Endothelial cell of umbilical vein (primary cell): ENCODE results near the gene MUTYH. TPM values are rescaled to one million over a fixed set of nuclear protein-coding genes. Genes with fewer than 3 reads are reported as not detected.

Experiments used
- BruUV-seq: library from RNA; stranded (reverse); fragments of 400-500 nt; replicated peaks from 2 replicates; lab custom pipeline; 2021; lab: Mats Ljungman, UMichigan
- CTCF ChIA-PET: fragments of 300-600, 350-600 bp; sonication (Branson Sonifier 250); formaldehyde crosslinking; loops from one replicate; lab custom pipeline; 2021; ENCODE audit warnings: antibody characterized with exemption, inconsistent platforms; lab: Charles Lee
- POLR2A ChIA-PET: fragments of 300-600, 350-600 bp; sonication (Branson Sonifier 250); formaldehyde crosslinking; loops from one replicate; lab custom pipeline; 2021; ENCODE audit warnings: antibody characterized with exemption, inconsistent platforms; lab: Charles Lee
- DNase-seq: peaks from one replicate; pipeline ENCODE4 v3.0.0-alpha.2; 2011; ENCODE audit warnings: low read depth, low spot score
- FAIRE-seq: peaks from 2 replicates; lab custom pipeline; 2011; peaks lifted over from hg19 to GRCh38; lab: Jason Lieb, UNC
- H2AFZ ChIP-seq: 2 replicates; pipeline ENCODE4 v1.6.0; 2012; ENCODE audit warnings: low read depth, low read length, control low read depth, inconsistent platforms
- H3K27ac ChIP-seq: 2 replicates; pipeline ENCODE4 v1.5.1; 2011; ENCODE audit warnings: low read depth, mild to moderate bottlenecking, control low read depth, low read length, moderate library complexity; ENCODE audit not compliant: insufficient read depth
- H3K27me3 ChIP-seq, 2 experiments: 2 replicates each; pipeline versions ENCODE4 v1.6.0 to v1.6.1; 2011; ENCODE audit warnings: low read length in 2 of 2, mixed read lengths in 1 of 2; ENCODE audit not compliant: control insufficient read depth in 2 of 2, insufficient read depth in 2 of 2
- H3K36me3 ChIP-seq, 2 experiments: 2 replicates in 1 of 2; 3 replicates in 1 of 2; pipeline ENCODE4 v1.5.1; 2011; ENCODE audit warnings: low read length in 2 of 2, mild to moderate bottlenecking in 1 of 2, moderate library complexity in 1 of 2; ENCODE audit not compliant: control insufficient read depth in 2 of 2, insufficient read depth in 2 of 2; ENCODE audit errors: extremely low read depth in 1 of 2
- H3K4me1 ChIP-seq: 3 replicates; pipeline ENCODE4 v1.5.1; 2011; ENCODE audit warnings: mild to moderate bottlenecking, low read length; ENCODE audit not compliant: control insufficient read depth, insufficient read depth; ENCODE audit errors: extremely low read depth
- H3K4me2 ChIP-seq: 2 replicates; pipeline ENCODE4 v1.6.1; 2011; ENCODE audit warnings: low read length, control low read depth, mixed read lengths; ENCODE audit not compliant: insufficient read depth
- H3K4me3 ChIP-seq, 3 experiments: fragments of 200-600 bp in 1 of 3; sonication (generic), shearing (Covaris generic) in 1 of 3; replicated peaks in 1 of 3; 2 replicates each; pipeline ENCODE4 v1.5.1; 2011 to 2016; ENCODE audit warnings: control low read depth in 3 of 3, low read length in 3 of 3, mild to moderate bottlenecking in 2 of 3, inconsistent platforms in 1 of 3, low read depth in 1 of 3, moderate library complexity in 1 of 3; ENCODE audit not compliant: insufficient read depth in 1 of 3
- H3K79me2 ChIP-seq: 2 replicates; pipeline ENCODE4 v1.6.0; 2012; ENCODE audit warnings: low read length, inconsistent platforms; ENCODE audit not compliant: control insufficient read depth, insufficient read depth
- H3K9ac ChIP-seq: replicated peaks from 2 replicates; pipeline ENCODE3; 2011; ENCODE audit warnings: low read length, control low read depth; ENCODE audit not compliant: insufficient read depth; ENCODE audit errors: extremely low read depth
- H3K9me1 ChIP-seq: replicated peaks from 3 replicates; pipeline ENCODE4 v1.6.0; 2011; ENCODE audit warnings: mild to moderate bottlenecking, low read length; ENCODE audit not compliant: control insufficient read depth, insufficient read depth; ENCODE audit errors: extremely low read depth
- H3K9me3 ChIP-seq: replicated peaks from 2 replicates; pipeline ENCODE4 v1.5.1; 2012; ENCODE audit warnings: low read length, inconsistent platforms; ENCODE audit not compliant: control insufficient read depth, insufficient read depth
- H4K20me1 ChIP-seq: replicated peaks from 2 replicates; pipeline ENCODE3; 2011; ENCODE audit warnings: mild to moderate bottlenecking, low read length; ENCODE audit not compliant: control insufficient read depth, insufficient read depth; ENCODE audit errors: extremely low read depth
- CTCF ChIP-seq, 2 donors: IDR thresholded peaks; 1 replicate in 1 of 2; 2 replicates in 1 of 2; pipeline ENCODE4 v1.5.1; 2011; ENCODE audit warnings: low read length in 2 of 2, mild to moderate bottlenecking in 2 of 2, moderate library complexity in 2 of 2, control low read depth in 1 of 2, inconsistent platforms in 1 of 2, low read depth in 1 of 2; ENCODE audit not compliant: insufficient read depth in 1 of 2; ENCODE audit errors: extremely low read depth in 1 of 2
- EZH2 ChIP-seq: IDR thresholded peaks from 2 replicates; pipeline ENCODE4 v1.6.1; 2012; ENCODE audit warnings: borderline replicate concordance, low read depth, mild to moderate bottlenecking, moderate library complexity, low read length, inconsistent platforms; ENCODE audit not compliant: severe bottlenecking
- FOS ChIP-seq: IDR thresholded peaks from 2 replicates; pipeline ENCODE4 v1.6.1; 2011; ENCODE audit warnings: mild to moderate bottlenecking, low read length, moderate library complexity, borderline replicate concordance; ENCODE audit not compliant: insufficient read depth
- GATA2 ChIP-seq: IDR thresholded peaks from 2 replicates; pipeline ENCODE4 v1.7.0; 2011; ENCODE audit warnings: low read depth, mild to moderate bottlenecking, moderate library complexity, mixed read lengths, low read length; ENCODE audit not compliant: insufficient read length, insufficient read depth
- JUN ChIP-seq: IDR thresholded peaks from 2 replicates; pipeline ENCODE4 v1.6.1; 2011; ENCODE audit warnings: borderline replicate concordance, low read depth; ENCODE audit not compliant: insufficient read length, insufficient read depth
- MYC ChIP-seq: IDR thresholded peaks from one replicate; pipeline ENCODE4 v1.6.1; 2011; ENCODE audit warnings: mild to moderate bottlenecking, low read depth, low read length
- POLR2A ChIP-seq: IDR thresholded peaks from 2 replicates; pipeline ENCODE4 v1.6.1; 2012; ENCODE audit warnings: low read depth, mild to moderate bottlenecking, control low read depth, low read length
- POLR2AphosphoS5 ChIP-seq: IDR thresholded peaks from 2 replicates; pipeline ENCODE4 v1.6.1; 2012; ENCODE audit warnings: low read depth, mild to moderate bottlenecking, control low read depth, low read length, moderate library complexity; ENCODE audit not compliant: insufficient read depth
- dilution Hi-C: fragments of 300-500 bp; cut with MboI; formaldehyde crosslinking; loops from one replicate; pipeline ENCODE4 v1.15.0; 2019; ENCODE audit warnings: low sequenced_read_pairs; ENCODE audit not compliant: extremely low pct_ligation_motif_present
- intact Hi-C: fragments of 100-400 bp; cut with micrococcal nuclease; formaldehyde crosslinking; loops from one replicate; pipeline ENCODE4 v1.10.0; 2022
- polyA plus RNA-seq, 4 experiments: library from polyadenylated mRNA; depleted of rRNA in 3 of 4; stranded (reverse) in 3 of 4; unstranded in 1 of 4; fragments of >200 nt; gene quantifications; 2 replicates each; pipeline versions ENCODE4 v1.2.1 to v1.2.3, GENCODE V29; 2011 to 2012; ENCODE audit warnings: missing spikeins in 1 of 4
- total RNA-seq: library from RNA; stranded (reverse); gene quantifications from 2 replicates; pipeline ENCODE4 v1.2.3, GENCODE V29; 2021
- TF ChIP-seq, protein P1 (sequence below): IDR thresholded peaks from 2 replicates; pipeline ENCODE4 v1.6.1; 2011; ENCODE audit not compliant: insufficient read depth, insufficient read length

Gene MUTYH
- total and polyA plus RNA-seq, 2 donors (not counting 3 experiments of a cell fraction or from before 2014, with no cell fraction given) = 12.3 to 16.6 TPM

GRCh38 chr1:45329445-45329844, 10.8 kb downstream of the MUTYH start:
- DNase-seq (no peak), FAIRE-seq (no peak)
- no peak overlapping the region for H3K4me3 ChIP-seq
- no peaks in the 10 kb centered on the region for H3K27me3 ChIP-seq
- intact Hi-C loops (no loop called here), dilution Hi-C loops (no loop called here)
- POLR2A ChIA-PET = interaction anchor here (0.7 to 3.5 kb wide), 2 partner anchors 11 to 31 kb away, joined by 3 to 18 read pairs; partner anchors contain the start of genes MUTYH and TOE1
- no TSS peak for BruUV-seq
- H3K9me1 ChIP-seq = no peaks in the 10 kb centered on the region
- H3K27ac ChIP-seq = no peak overlapping the region
- no peak overlapping the region for H3K9ac ChIP-seq
- no peaks in the 10 kb centered on the region for H3K36me3 ChIP-seq
- no peaks in the 10 kb centered on the region for H3K9me3 ChIP-seq
- TF ChIP-seq POLR2AphosphoS5 (no peak), MYC (no peak), JUN (no peak), FOS (no peak), EZH2 (no peak), POLR2A (no peak), GATA2 (no peak), CTCF (IDR thresholded peaks at IDR 0.05; ENCODE audit: extremely low read depth in 1 of 2, insufficient read depth in 1 of 2, low read depth in 1 of 2, low read length in 2 of 2) (no peak)
- TF ChIP-seq, protein P1, sequence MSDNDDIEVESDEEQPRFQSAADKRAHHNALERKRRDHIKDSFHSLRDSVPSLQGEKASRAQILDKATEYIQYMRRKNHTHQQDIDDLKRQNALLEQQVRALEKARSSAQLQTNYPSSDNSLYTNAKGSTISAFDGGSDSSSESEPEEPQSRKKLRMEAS = no peak
- H3K79me2 ChIP-seq = peaks cover 7% of the 10 kb centered on the region
- CTCF ChIA-PET = interaction anchor here (1.1 to 3.7 kb wide), 3 partner anchors 10 to 26 kb away, joined by 3 to 14 read pairs (median 12); partner anchors contain the start of genes MUTYH and TOE1
- H2AFZ ChIP-seq = no peak overlapping the region
- H3K4me2 ChIP-seq = no peak overlapping the region
- H4K20me1 ChIP-seq = no peaks in the 10 kb centered on the region
- H3K4me1 ChIP-seq = peaks cover 23% of the 10 kb centered on the region
